IMR-90 (cell line): ENCODE results near the gene MADCAM1.

ENCODE experiments used
- BHLHE40 ChIP-seq: fragments of 150-350 bp; IDR thresholded peaks from 2 replicates; pipeline ENCODE4 v1.6.1; 2016; ENCODE audit warnings: mild to moderate bottlenecking, low read depth, low read length
- CEBPB ChIP-seq: IDR thresholded peaks from 2 replicates; pipeline ENCODE4 v1.6.1; 2012; ENCODE audit warnings: low read depth, low read length, improper control_type of control experiment
- CHD1 ChIP-seq: IDR thresholded peaks from 2 replicates; pipeline ENCODE4 v1.6.1; 2012; ENCODE audit warnings: low read depth, low read length, improper control_type of control experiment
- FOS ChIP-seq: fragments of 150-350 bp; IDR thresholded peaks from 2 replicates; pipeline ENCODE4 v1.6.1; 2016; ENCODE audit warnings: low read depth, low read length
- MXI1 ChIP-seq: IDR thresholded peaks from 2 replicates; pipeline ENCODE4 v1.6.1; 2012; ENCODE audit warnings: low read depth, mild to moderate bottlenecking, low read length, moderate library complexity, borderline replicate concordance
- POLR2A ChIP-seq: IDR thresholded peaks from 2 replicates; pipeline ENCODE4 v1.6.1; 2012; ENCODE audit warnings: mild to moderate bottlenecking, low read depth, low read length
- RFX5 ChIP-seq: IDR thresholded peaks from 2 replicates; pipeline ENCODE4 v1.8.0; 2012; ENCODE audit warnings: low read depth, mild to moderate bottlenecking, low read length, moderate library complexity
- SMC3 ChIP-seq: fragments of 150-350 bp; IDR thresholded peaks from 2 replicates; pipeline ENCODE4 v1.6.1; 2016; ENCODE audit warnings: low read depth, mild to moderate bottlenecking, antibody characterized with exemption, low read length, moderate library complexity
- TF ChIP-seq, protein P1 (sequence below): conservative IDR thresholded peaks from 2 replicates; pipeline ENCODE4 v1.5.1; 2012; ENCODE audit warnings: mild to moderate bottlenecking, low read depth, low read length, improper control_type of control experiment

GRCh38 chr19:467554-467953 lies 28.7 kb upstream of the MADCAM1 start:
- no peak for TF ChIP-seq CHD1
- TF ChIP-seq, protein P1, sequence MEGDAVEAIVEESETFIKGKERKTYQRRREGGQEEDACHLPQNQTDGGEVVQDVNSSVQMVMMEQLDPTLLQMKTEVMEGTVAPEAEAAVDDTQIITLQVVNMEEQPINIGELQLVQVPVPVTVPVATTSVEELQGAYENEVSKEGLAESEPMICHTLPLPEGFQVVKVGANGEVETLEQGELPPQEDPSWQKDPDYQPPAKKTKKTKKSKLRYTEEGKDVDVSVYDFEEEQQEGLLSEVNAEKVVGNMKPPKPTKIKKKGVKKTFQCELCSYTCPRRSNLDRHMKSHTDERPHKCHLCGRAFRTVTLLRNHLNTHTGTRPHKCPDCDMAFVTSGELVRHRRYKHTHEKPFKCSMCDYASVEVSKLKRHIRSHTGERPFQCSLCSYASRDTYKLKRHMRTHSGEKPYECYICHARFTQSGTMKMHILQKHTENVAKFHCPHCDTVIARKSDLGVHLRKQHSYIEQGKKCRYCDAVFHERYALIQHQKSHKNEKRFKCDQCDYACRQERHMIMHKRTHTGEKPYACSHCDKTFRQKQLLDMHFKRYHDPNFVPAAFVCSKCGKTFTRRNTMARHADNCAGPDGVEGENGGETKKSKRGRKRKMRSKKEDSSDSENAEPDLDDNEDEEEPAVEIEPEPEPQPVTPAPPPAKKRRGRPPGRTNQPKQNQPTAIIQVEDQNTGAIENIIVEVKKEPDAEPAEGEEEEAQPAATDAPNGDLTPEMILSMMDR = no peak
- no peak for TF ChIP-seq RFX5
- TF ChIP-seq SMC3 = no peak
- no peak for TF ChIP-seq POLR2A
- no peak for TF ChIP-seq FOS
- no peak for TF ChIP-seq BHLHE40
- no peak for TF ChIP-seq CEBPB
- no peak for TF ChIP-seq MXI1
